Measurements from ENCODE around the gene GABARAP.

Gene GABARAP

DNA sequence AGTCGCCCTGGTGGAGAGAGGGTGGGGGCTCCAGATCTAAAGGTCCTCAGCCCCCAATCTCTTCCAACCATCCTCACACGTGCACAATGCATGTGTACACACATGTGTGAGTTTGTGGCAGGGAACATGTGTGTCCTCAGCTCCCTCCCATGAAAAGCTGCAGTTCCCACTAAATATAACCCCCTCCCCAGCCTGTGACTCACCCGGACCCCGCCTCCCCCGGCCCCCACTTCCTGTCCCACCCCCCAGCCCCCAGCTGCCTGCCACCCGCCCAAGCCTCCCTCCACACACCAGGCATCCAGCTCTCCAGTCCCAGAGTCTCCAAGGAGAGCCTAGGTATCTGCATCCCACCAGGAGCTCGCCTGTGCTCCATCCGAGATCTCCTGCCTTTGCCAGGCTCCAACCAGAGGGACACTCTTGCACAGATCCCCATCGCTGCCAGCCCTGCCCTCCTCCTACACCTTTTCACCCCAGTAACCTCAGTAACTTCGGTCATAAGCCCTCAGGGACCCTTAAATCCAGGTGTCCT, 26.5 kb downstream of the GABARAP start:
- TF ChIP-seq, protein P1, sequence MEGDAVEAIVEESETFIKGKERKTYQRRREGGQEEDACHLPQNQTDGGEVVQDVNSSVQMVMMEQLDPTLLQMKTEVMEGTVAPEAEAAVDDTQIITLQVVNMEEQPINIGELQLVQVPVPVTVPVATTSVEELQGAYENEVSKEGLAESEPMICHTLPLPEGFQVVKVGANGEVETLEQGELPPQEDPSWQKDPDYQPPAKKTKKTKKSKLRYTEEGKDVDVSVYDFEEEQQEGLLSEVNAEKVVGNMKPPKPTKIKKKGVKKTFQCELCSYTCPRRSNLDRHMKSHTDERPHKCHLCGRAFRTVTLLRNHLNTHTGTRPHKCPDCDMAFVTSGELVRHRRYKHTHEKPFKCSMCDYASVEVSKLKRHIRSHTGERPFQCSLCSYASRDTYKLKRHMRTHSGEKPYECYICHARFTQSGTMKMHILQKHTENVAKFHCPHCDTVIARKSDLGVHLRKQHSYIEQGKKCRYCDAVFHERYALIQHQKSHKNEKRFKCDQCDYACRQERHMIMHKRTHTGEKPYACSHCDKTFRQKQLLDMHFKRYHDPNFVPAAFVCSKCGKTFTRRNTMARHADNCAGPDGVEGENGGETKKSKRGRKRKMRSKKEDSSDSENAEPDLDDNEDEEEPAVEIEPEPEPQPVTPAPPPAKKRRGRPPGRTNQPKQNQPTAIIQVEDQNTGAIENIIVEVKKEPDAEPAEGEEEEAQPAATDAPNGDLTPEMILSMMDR (IDR thresholded peaks at IDR 0.05; ENCODE audit: low read depth, low read length): no peak
- DNase-seq (ENCODE audit: extremely low read depth, low read depth): no peak

DNA sequence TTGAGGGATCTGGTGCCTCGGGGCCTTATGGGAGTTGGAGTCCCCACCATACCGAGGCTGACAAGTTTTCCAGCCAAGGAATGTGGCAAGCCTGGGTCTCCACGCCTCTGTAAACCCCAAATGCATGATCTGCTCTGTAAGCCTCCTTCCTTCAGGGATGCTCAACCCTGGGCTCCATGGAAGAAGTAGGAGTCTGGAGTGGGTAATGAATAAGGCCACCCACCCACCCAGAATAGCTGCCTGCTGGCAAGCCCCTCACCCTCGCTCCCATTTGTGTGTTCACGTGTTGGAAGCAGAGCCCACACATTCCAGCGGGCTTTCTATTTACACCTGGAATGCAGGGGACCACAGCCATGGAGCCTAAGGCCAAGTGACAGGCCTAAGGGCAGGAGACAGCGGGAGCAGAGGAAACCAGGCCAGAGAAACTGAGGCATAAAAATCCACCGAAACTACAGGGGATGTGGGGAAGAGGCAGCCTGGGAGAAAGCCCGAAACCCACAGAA, 27.1 kb downstream of the GABARAP start:
- TF ChIP-seq, protein P1 (IDR thresholded peaks at IDR 0.05; ENCODE audit: low read depth, low read length): no peak
- DNase-seq (ENCODE audit: extremely low read depth, low read depth): no peak

DNA sequence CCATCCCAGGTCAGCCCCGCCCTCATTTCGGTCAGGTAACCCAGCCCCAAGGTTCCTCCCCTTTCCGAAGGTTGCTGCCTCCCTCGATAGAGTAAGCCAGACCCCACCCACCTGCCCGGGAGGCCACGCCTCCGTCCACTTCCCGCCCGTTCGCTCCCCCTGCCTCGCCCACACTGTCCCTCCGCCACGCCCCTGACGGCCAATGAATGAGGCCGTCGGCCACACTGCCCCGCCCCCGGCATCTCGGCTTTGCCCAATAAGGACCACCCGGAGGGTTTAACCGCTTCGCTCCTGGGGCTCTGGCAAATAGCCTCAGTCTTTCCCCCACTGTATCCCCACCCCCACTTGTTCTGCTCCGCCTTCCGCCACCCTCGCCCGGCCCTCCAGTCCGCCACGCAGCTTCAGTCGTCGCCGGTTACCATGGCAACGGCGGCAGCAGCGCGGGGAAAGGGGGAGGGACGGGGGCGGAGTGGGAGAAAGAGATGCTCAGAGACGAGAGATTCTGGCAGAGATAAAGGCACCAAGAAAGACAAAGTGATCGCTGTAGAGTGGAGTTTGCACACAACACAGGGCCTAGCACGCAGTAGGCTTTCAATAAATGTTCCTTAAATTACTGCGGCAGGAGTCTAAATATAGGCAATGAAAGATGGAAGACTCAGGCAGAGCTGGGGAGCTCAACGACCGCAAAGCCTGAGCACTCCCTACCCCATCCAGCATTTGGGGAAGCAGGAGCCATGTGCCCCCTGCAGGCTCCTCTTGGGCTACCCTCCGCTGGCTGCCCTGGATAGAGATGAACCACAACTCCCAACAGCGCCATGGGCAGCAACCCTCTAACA, 27.7 kb downstream of the GABARAP start:
- TF ChIP-seq, protein P1 (IDR thresholded peaks at IDR 0.05; ENCODE audit: low read depth, low read length): peak; percentile 60
- DNase-seq (ENCODE audit: extremely low read depth, low read depth): peak; percentile 89

DNA sequence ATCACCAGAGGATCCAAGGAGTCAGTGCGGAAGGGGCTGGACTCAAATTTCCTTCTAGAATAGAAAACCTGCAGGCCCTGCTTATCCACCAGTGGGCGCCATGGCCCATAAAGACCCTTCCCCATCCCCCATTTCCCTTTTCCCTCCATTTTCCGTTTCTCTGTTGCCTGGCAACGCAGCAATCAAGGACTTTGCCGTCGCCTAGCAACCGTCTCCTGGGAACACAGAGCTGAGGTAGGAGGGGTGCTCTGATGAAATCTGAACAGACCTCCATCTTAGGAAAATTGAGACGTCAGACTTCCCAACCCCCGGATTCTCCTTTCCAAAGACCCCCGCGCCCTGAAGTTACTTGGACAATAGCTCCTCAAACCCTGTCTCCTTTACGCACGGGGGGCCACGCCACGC, 28.4 kb downstream of the GABARAP start:
- TF ChIP-seq, protein P1 (IDR thresholded peaks at IDR 0.05; ENCODE audit: low read depth, low read length): peak; percentile 30
- no peak for DNase-seq (ENCODE audit: extremely low read depth, low read depth)

DNA sequence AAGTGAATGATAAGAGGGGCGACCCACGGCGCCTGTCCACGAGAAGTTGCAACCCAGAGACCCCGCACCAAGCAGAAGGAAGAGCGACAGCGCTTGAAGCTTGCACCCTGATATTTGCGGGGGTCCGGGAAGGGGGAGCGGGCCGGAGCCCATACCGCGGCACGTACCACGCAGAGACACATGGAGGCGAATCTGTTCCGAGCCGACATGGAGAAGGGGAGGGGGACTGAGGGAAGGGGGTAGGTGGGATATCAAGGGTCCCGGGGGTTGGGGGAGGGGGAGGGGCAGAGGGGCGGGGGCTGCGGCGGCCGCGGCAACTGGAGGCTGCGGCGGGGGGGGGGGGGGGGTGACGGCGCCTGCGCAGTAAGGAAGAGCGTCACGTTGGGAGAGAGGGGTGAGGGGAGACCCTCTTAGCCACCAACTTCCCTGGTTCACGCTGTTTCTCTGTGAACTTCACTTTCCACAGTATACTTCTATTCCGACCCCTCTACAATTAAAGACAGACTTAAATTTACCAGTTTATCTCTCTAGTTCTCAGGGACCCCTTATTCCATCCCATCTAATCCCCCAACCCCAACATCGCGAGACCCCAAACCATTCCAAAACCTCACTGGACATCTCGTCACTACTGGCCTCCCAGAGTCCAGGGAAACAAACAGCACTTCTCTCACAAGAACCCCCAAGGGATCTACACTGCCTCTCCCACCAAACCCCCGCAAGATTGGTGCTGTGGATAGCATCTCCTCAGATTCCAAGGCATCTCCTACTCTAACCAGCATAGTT, 30.6 kb downstream of the GABARAP start:
- TF ChIP-seq, protein P1 (IDR thresholded peaks at IDR 0.05; ENCODE audit: low read depth, low read length): no peak
- no peak for DNase-seq (ENCODE audit: extremely low read depth, low read depth)

DNA sequence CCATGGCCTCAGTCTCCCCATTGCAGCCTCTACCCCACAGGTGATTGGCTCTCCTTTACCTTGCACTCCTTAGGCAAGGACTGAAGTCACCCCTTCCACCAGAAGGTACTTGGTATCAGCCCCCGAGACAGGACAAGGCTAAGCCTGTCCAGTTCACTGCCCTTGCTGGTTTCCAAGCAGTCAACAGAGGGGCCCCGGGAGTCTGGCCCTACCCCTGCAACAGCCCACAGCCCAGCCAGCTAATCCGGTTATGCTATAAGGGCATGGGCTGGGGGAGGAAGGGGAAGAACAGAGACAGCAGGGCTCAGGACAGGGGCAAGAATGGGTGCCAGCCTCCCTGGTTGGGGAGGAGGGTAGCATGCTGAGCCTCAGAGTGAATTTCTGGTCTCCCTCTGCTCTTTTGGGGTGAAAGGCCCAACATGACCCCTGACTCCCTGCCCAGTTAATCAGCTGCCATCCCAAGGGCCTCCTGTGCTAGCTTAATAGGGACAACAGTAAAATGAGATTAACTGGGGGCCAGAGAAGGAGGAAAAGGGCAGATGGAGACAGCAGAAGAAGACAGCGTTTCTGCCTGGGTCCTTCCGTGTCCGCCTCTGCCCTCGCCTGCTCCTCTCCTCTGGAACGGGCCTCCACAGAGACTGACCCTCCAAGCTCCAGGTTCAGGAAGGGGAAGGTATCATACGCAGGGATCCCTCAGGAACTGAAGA, 33.3 kb downstream of the GABARAP start:
- DNase-seq (ENCODE audit: extremely low read depth, low read depth): no peak
- TF ChIP-seq, protein P1 (IDR thresholded peaks at IDR 0.05; ENCODE audit: low read depth, low read length): no peak

All from AG09319 (cell line).